ENCODE measurements around the gene TENM3.

TENM3 gene

GRCh38 chr4:182307746-182308145 is 64.5 kb downstream of the TENM3 start:
- DNase-seq: no peak
- H3K4me3 Mint-ChIP-seq: no peak overlapping the region
- H3K27me3 Mint-ChIP-seq (ENCODE audit: low read depth, poor library complexity): no peaks in the 10 kb centered on the region
- peaks cover 3% of the 10 kb centered on the region for H3K4me1 Mint-ChIP-seq
- no peak overlapping the region for H3K27ac Mint-ChIP-seq
- H3K9me3 Mint-ChIP-seq: no peaks in the 10 kb centered on the region
- TF ChIP-seq CTCF (IDR thresholded peaks at IDR 0.05): no peak
- H3K36me3 Mint-ChIP-seq (ENCODE audit: low read depth): peaks cover 12% of the 10 kb centered on the region

GRCh38 chr4:182309877-182310276 is 66.7 kb downstream of the TENM3 start:
- peaks cover 13% of the 10 kb centered on the region for H3K36me3 Mint-ChIP-seq (ENCODE audit: low read depth)
- H3K4me1 Mint-ChIP-seq: no peaks in the 10 kb centered on the region
- peaks cover 13% of the 10 kb centered on the region for H3K9me3 Mint-ChIP-seq
- no peak overlapping the region for H3K27ac Mint-ChIP-seq
- no peaks in the 10 kb centered on the region for H3K27me3 Mint-ChIP-seq (ENCODE audit: low read depth, poor library complexity)
- H3K4me3 Mint-ChIP-seq: no peak overlapping the region
- TF ChIP-seq CTCF (IDR thresholded peaks at IDR 0.05): no peak
- DNase-seq: no peak

- Mint-ChIP-seq H3K27me3 (ENCODE audit: low read depth, poor library complexity) (no peaks in the 10 kb centered on the region), H3K4me3 (no peak overlapping the region), H3K4me1 (no peaks in the 10 kb centered on the region), H3K27ac (no peak overlapping the region), H3K9me3 (peaks cover 17% of the 10 kb centered on the region), H3K36me3 (ENCODE audit: low read depth) (peaks cover 16% of the 10 kb centered on the region)
- DNase-seq: no peak
- TF ChIP-seq CTCF (IDR thresholded peaks at IDR 0.05): no peak
These were observed 67.1 kb downstream of the TENM3 start for GRCh38 chr4:182310316-182310715.

- no peak for DNase-seq
- TF ChIP-seq CTCF (IDR thresholded peaks at IDR 0.05): no peak
- Mint-ChIP-seq H3K9me3 (peaks cover 23% of the 10 kb centered on the region), H3K27ac (peak overlapping the region; percentile 74), H3K4me1 (no peaks in the 10 kb centered on the region), H3K36me3 (ENCODE audit: low read depth) (peaks cover 22% of the 10 kb centered on the region), H3K27me3 (ENCODE audit: low read depth, poor library complexity) (peaks cover 4% of the 10 kb centered on the region), H3K4me3 (no peak overlapping the region)
These were observed 67.8 kb downstream of the TENM3 start for GRCh38 chr4:182310962-182311361.

GRCh38 chr4:182314537-182314936 is 71.3 kb downstream of the TENM3 start:
- Mint-ChIP-seq H3K27me3 (ENCODE audit: low read depth, poor library complexity) (peaks cover 4% of the 10 kb centered on the region), H3K4me3 (no peak overlapping the region), H3K27ac (no peak overlapping the region), H3K4me1 (no peaks in the 10 kb centered on the region), H3K36me3 (ENCODE audit: low read depth) (peaks cover 36% of the 10 kb centered on the region), H3K9me3 (peaks cover 38% of the 10 kb centered on the region)
- no peak for DNase-seq
- no peak for TF ChIP-seq CTCF (IDR thresholded peaks at IDR 0.05)

- TF ChIP-seq CTCF (IDR thresholded peaks at IDR 0.05): no peak
- H3K4me1 Mint-ChIP-seq: peaks cover 5% of the 10 kb centered on the region
- H3K27me3 Mint-ChIP-seq (ENCODE audit: low read depth, poor library complexity): peaks cover 4% of the 10 kb centered on the region
- H3K27ac Mint-ChIP-seq: no peak overlapping the region
- H3K36me3 Mint-ChIP-seq (ENCODE audit: low read depth): peaks cover 57% of the 10 kb centered on the region
- H3K9me3 Mint-ChIP-seq: peaks cover 46% of the 10 kb centered on the region
- no peak for DNase-seq
- no peak overlapping the region for H3K4me3 Mint-ChIP-seq
These were observed 75.1 kb downstream of the TENM3 start for GRCh38 chr4:182318256-182318655.
